ENCODE results near the gene POTED.
"Not testable (repeated sequence)": the region's sequence is repeated elsewhere in the genome, so short reads cannot be mapped to it uniquely, and the experiment has no call there.

Gene POTED

DNA sequence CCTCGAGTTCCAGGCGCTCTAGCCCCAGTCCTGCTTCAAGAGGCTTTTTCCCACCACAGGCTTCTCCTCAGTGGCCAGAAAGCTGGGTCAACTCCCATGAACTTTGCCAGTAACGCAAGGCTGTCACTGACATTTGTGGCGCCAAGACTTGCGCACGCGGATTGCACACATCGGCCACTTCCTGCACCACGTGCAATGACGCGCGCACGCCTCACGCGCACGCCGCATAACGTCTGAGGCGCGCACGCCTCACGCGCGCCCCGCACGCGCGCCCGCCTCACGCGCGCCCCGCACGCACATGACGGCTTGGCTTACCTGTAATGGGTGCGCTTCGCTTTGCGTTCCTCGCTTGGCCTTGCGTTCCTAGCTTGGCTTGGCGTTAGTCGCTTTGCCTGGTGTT, at the start of gene POTED:
TSS of gene POTED (plus strand) at position 301 of the 400 bp plus-strand sequence. CDS start 452 bp downstream, outside the sequence.
- DNase-seq: not testable (repeated sequence)

DNA sequence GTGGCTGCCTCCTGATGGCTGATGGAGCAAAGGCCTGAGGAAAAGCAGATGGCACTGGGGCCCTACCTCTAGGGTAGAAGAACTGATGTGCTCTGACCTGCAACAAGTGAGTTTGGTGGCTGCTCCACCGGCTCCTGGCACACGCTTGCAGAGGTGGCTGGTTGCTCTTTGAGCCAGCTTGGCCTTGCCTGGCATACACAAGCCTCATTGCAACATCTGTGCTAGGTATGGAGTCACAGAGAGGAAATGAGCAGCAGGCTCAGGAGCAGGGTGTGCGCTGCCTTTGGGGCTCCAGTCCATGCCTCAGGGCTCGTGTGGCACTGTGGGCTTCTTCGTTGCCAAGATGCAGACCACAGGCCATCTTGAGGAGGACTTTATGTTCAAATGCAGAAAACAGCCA, 40.5 kb downstream of the POTED start:
- not testable (repeated sequence) for DNase-seq

DNA sequence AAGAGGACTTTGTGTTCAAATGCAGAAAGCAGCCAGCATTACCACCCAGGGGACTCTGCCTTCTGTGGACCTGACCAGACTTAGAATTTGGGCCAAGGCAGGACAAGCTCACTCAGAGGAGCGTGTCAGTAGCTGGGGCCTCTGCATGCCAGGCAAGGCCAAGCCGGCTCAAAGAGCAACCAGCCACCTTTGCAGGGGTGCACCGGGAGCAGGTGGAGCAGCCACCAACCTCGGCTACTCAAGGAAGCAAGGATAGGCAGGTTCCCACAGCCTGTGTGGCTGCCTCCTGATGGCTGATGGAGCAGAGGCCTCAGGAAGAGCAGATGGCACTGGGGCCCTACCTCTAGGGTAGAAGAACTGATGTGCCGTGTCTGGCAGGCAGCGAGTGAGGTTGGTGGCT, 42.2 kb downstream of the POTED start:
- DNase-seq: not testable (repeated sequence)
